ENCODE measurements around the gene AGAP1.

DNA sequence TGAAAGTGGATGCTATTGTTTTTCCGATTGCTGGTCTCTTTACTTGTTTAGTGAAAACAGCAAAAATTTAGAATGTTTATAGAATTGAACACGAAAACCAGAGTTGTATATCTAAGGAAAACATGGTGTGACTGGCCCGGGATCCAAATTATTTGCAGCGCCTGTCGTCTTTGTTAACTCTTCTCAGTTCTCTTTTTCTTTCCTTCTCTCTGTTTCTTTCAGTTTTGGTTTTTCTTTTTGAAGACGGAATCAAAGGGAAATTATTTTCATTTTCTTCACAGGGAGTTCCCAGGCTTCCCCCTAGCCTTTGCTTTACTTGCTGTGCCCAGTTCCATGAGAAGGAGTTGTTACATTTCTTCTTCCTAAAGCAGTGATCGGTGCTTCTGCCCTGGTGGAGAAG lies 76.0 kb downstream of the AGAP1 start:
- TF ChIP-seq, protein P1, sequence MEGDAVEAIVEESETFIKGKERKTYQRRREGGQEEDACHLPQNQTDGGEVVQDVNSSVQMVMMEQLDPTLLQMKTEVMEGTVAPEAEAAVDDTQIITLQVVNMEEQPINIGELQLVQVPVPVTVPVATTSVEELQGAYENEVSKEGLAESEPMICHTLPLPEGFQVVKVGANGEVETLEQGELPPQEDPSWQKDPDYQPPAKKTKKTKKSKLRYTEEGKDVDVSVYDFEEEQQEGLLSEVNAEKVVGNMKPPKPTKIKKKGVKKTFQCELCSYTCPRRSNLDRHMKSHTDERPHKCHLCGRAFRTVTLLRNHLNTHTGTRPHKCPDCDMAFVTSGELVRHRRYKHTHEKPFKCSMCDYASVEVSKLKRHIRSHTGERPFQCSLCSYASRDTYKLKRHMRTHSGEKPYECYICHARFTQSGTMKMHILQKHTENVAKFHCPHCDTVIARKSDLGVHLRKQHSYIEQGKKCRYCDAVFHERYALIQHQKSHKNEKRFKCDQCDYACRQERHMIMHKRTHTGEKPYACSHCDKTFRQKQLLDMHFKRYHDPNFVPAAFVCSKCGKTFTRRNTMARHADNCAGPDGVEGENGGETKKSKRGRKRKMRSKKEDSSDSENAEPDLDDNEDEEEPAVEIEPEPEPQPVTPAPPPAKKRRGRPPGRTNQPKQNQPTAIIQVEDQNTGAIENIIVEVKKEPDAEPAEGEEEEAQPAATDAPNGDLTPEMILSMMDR (IDR thresholded peaks at IDR 0.05), result no peak
- TF ChIP-seq EP300 (IDR thresholded peaks at IDR 0.05), result no peak
